ENCODE results near the gene GADD45A. TPM values are rescaled to one million over a fixed set of nuclear protein-coding genes. Genes with fewer than 3 reads are reported as not detected.

GADD45A gene
- polyA plus RNA-seq, 4 donors: 21.1 to 123 (median 116) TPM

DNA sequence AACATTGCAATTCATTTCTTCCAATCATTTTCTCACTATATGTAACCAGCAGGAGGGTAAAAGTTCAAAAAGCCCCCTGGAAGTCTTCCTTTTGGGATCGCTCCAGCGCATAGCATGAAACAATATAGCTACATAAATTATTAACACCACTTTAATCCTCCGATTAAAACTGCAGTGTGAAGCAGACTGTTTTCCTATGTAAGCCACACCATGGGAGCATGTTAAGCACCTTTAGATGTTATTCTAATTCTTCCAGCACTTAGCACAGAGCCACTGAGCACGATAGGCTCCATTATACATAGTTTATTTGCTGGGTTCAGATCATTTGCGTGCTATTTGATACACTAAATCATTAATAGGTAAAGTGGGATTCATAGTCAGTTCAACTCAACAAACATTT lies 18.4 kb upstream of the GADD45A start:
- no peak for DNase-seq (ENCODE audit: low read depth in 4 of 4, low spot score in 3 of 4)

- no peak for DNase-seq (ENCODE audit: low read depth in 4 of 4, low spot score in 3 of 4)
These were observed 16.3 kb upstream of the GADD45A start for GRCh38 chr1:67668660-67669059.

GRCh38 chr1:67672260-67672803 lies 12.7 kb upstream of the GADD45A start:
- DNase-seq (ENCODE audit: low read depth in 4 of 4, low spot score in 3 of 4): no peak

DNA sequence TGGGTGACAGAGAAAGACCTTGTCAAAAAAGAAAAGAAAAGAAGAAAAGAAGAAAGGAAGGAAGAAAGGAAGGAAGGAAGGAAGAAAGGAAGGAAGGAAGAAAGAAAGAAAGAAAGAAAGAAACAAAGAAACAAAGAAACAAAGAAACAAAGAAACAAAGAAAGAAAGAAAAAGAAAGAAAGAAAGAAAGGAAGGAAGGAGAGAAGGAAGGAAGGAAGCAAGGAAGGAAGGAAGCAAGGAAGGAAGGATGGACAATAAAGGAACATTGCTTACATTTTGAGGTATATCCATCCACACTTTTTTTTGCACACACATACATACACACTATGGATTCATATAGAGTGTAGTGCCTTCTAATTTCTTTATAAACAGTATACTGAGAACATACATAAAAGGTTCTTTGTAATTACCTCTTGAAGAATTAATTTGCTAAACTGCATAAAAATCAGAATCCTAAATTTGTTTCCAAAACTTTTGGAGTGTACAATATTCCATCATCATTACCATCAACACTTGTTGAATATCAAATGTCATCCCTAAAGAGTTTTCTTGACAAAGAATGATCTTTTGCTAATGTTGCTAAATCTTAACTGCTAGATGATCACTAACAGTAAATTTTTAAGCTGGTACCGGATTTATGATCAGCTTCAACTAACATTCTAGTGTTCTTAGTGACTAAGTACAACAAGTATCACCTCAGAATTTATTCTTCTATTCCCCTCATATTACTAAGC lies 11.4 kb upstream of the GADD45A start:
- DNase-seq (ENCODE audit: low read depth in 4 of 4, low spot score in 3 of 4): no peak

DNA sequence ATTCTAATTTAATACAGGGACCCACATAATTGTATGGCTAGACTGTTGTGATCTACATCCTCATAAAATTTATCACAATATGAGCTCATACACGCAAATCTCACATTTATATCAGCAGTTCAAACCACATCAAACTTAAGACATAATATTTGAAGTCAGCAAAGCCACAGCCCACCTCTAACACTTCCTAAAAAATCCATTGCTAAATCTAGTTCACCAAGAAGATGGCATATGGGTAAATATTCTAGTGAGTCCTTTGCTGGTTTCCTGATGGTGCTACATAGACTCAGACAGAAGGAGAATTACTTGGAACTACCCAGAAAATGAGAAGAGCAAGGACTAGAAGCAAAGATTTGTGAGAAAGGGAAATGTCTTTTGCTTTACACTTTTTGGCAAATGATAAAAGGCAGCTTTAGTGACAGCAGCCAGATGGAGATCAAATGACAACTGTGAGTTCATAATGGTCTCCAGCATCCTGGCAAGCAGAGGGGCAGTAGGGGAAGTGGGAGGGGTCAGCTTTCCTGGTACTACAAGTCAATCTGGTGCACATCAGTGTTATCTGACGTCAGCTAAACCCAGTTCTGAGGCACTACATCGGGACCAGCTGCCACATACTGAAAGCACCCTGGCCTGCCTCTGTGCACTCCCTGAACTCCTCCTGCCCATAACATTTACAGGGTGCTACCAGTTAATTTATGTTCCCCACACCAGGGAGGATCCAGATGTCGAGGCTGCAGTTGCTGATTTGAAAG lies 10.6 kb upstream of the GADD45A start:
- DNase-seq (ENCODE audit: low read depth in 4 of 4, low spot score in 3 of 4): no peak

DNA sequence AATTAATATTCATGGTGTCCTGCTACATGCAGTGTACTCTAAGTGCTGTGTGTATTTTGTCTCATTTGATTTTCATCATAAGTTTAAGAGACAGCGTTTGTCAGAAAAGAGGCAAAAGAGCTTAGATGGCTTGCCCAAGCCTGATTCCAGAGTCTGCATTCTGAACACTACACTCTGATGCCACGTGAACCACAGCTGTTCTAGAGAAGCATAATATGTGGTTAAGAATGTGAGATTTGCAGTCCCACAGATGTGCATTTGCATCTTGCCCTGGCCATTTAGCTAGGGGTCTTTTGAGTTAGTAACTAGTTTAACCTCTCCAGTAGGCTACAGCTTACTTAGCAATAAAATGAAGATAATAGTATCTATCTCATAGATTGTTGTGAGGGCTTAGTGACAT lies 9.2 kb upstream of the GADD45A start:
- DNase-seq (ENCODE audit: low read depth in 4 of 4, low spot score in 3 of 4): no peak

DNA sequence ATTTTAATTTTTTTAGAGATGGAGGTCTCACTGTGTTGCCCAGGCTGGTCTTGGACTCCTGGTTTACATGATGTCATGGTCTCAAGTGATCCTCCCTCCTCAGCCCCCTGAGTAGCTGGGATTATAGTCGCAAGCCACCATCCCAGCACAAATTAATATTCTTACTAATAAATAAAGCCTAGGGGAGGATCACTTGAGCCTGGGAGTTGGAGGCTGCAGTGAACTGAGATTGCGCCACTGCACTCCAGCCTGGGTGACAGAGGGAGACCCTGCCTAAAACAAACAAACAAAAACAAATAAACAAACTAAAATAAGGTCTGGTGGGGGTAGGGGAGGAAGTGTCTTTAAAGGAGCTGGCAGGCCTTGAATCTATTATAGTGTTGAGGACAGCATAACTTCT lies 8.7 kb upstream of the GADD45A start:
- no peak for DNase-seq (ENCODE audit: low read depth in 4 of 4, low spot score in 3 of 4)

- no peak for DNase-seq (ENCODE audit: low read depth in 4 of 4, low spot score in 3 of 4)
These were observed 8.1 kb upstream of the GADD45A start for GRCh38 chr1:67676946-67677345.

DNA sequence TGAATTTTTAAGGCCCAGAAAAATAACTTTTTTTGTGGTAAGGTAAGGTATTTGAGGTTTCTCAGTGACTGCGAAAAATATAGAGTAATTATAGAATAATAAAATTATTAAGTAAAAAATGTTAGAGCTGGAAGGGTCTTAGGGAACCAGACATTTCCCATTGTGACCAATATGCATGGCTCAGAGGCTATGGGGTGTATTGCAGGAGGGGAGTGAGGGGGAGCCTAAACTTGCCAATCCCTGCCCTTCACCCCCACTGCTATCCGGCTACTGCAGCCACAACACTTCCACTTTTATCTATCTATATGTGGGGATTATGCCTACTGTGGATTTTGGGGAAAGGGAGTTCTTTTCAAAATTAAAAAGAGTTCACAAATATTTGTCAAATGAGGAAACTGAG lies 7.6 kb upstream of the GADD45A start:
- DNase-seq (ENCODE audit: low read depth in 4 of 4, low spot score in 3 of 4): no peak

DNA sequence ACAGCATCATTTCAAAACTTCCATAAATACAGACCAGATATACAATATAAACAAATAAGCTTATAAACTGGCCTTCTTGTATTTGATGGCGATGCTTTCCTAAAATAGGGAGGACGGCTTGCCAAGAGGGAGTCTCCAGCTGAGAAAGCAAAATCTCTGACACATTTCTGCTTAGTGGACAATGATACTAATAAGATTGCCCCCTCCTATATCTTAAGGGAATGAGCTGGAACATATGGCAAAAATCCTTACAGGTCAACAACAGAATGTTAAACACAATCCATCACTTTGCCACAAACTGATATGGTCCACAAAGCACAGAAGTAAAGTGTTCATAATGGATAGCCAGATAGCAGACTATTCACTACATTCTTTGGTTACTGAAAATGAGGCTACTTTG lies 7.1 kb upstream of the GADD45A start:
- no peak for DNase-seq (ENCODE audit: low read depth in 4 of 4, low spot score in 3 of 4)

GRCh38 chr1:67679691-67680090 lies 5.3 kb upstream of the GADD45A start:
- no peak for DNase-seq (ENCODE audit: low read depth in 4 of 4, low spot score in 3 of 4)

DNA sequence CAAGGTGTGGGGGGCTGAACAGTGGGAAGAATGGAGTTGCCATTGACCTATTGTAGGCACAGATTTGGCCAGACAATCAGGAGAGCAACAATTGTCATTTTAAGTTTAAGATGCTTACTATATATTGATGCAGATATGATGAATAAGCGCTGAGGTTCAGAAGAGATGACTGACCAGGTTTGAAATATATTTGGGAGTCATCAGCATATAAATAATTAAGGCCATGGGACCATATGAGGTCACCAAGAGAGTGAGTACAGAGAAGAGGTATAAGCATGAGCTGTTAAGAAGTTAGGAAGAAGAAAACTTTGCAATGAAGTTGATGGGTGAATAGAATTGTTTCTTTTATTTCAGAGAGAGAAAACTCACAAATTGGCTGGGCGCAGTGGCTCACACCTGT lies 4.5 kb upstream of the GADD45A start:
- no peak for DNase-seq (ENCODE audit: low read depth in 4 of 4, low spot score in 3 of 4)

GRCh38 chr1:67682659-67683197 lies 2.3 kb upstream of the GADD45A start:
- DNase-seq (ENCODE audit: low read depth in 4 of 4, low spot score in 3 of 4): no peak

- no peak for DNase-seq (ENCODE audit: low read depth in 4 of 4, low spot score in 3 of 4)
These were observed 1.7 kb upstream of the GADD45A start for GRCh38 chr1:67683316-67683715.

- no peak for DNase-seq (ENCODE audit: low read depth in 4 of 4, low spot score in 3 of 4)
These were observed 1.1 kb upstream of the GADD45A start for GRCh38 chr1:67683766-67684525.

- no peak for DNase-seq (ENCODE audit: low read depth in 4 of 4, low spot score in 3 of 4)
These were observed 405 bp upstream of the GADD45A start for GRCh38 chr1:67684526-67685066.

DNA sequence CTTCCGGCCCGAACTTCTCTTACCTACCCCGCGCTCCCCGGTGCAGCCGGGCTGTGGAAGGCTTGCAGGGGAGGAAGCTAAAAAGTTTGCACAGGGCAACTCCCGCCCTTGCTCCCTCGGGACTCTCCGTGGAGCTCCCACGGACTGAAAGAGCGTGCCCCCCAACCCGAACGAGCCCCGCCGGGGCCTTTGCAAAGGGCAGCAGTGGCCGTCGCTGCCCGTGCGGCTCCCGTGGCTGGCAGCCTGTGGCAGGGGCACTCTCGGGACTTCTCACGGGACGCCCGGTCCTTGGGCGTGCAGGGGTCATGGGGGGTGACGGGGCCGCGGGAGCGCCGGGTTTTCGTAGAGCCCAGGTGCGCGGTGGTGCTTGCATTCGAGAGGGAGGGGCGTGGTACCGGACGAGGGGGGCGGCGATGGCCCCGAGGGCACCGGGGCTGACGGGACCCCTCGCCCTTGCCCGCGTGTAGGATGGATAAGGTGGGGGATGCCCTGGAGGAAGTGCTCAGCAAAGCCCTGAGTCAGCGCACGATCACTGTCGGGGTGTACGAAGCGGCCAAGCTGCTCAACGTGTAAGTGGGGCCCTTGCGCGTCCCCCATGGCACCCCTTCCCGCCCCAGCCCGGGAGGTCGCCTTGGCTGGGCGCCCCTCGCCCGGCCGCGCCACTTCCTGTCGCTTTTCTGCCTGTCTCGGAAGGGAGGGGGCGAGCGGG lies 711 bp downstream of the GADD45A start:
- no peak for DNase-seq (ENCODE audit: low read depth in 4 of 4, low spot score in 3 of 4)

- no peak for DNase-seq (ENCODE audit: low read depth in 4 of 4, low spot score in 3 of 4)
These were observed 1.5 kb downstream of the GADD45A start for GRCh38 chr1:67686267-67687197.

- DNase-seq (ENCODE audit: low read depth in 4 of 4, low spot score in 3 of 4): no peak
These were observed 2.2 kb downstream of the GADD45A start for GRCh38 chr1:67687198-67687545.

Measured in left renal pelvis (tissue), 4 donors.